Endothelial cell of umbilical vein (primary cell): ENCODE measurements around the gene SRRM4. TPM values are rescaled to one million over a fixed set of nuclear protein-coding genes. Genes with fewer than 3 reads are reported as not detected.

Source experiments
- BruUV-seq: library from RNA; stranded (reverse); fragments of 400-500 nt; replicated peaks from 2 replicates; lab custom pipeline; 2021; lab: Mats Ljungman, UMichigan
- CTCF ChIA-PET: fragments of 300-600, 350-600 bp; sonication (Branson Sonifier 250); formaldehyde crosslinking; loops from one replicate; lab custom pipeline; 2021; ENCODE audit warnings: antibody characterized with exemption, inconsistent platforms; lab: Charles Lee
- POLR2A ChIA-PET: fragments of 300-600, 350-600 bp; sonication (Branson Sonifier 250); formaldehyde crosslinking; loops from one replicate; lab custom pipeline; 2021; ENCODE audit warnings: antibody characterized with exemption, inconsistent platforms; lab: Charles Lee
- DNase-seq: peaks from one replicate; pipeline ENCODE4 v3.0.0-alpha.2; 2011; ENCODE audit warnings: low read depth, low spot score
- FAIRE-seq: peaks from 2 replicates; lab custom pipeline; 2011; peaks lifted over from hg19 to GRCh38; lab: Jason Lieb, UNC
- H2AFZ ChIP-seq: 2 replicates; pipeline ENCODE4 v1.6.0; 2012; ENCODE audit warnings: low read depth, low read length, control low read depth, inconsistent platforms
- H3K27ac ChIP-seq: 2 replicates; pipeline ENCODE4 v1.5.1; 2011; ENCODE audit warnings: low read depth, mild to moderate bottlenecking, control low read depth, low read length, moderate library complexity; ENCODE audit not compliant: insufficient read depth
- H3K27me3 ChIP-seq, 2 experiments: 2 replicates each; pipeline versions ENCODE4 v1.6.0 to v1.6.1; 2011; ENCODE audit warnings: low read length in 2 of 2, mixed read lengths in 1 of 2; ENCODE audit not compliant: control insufficient read depth in 2 of 2, insufficient read depth in 2 of 2
- H3K36me3 ChIP-seq, 2 experiments: 2 replicates in 1 of 2; 3 replicates in 1 of 2; pipeline ENCODE4 v1.5.1; 2011; ENCODE audit warnings: low read length in 2 of 2, mild to moderate bottlenecking in 1 of 2, moderate library complexity in 1 of 2; ENCODE audit not compliant: control insufficient read depth in 2 of 2, insufficient read depth in 2 of 2; ENCODE audit errors: extremely low read depth in 1 of 2
- H3K4me1 ChIP-seq: 3 replicates; pipeline ENCODE4 v1.5.1; 2011; ENCODE audit warnings: mild to moderate bottlenecking, low read length; ENCODE audit not compliant: control insufficient read depth, insufficient read depth; ENCODE audit errors: extremely low read depth
- H3K4me2 ChIP-seq: 2 replicates; pipeline ENCODE4 v1.6.1; 2011; ENCODE audit warnings: low read length, control low read depth, mixed read lengths; ENCODE audit not compliant: insufficient read depth
- H3K4me3 ChIP-seq, 3 experiments: fragments of 200-600 bp in 1 of 3; sonication (generic), shearing (Covaris generic) in 1 of 3; replicated peaks in 1 of 3; 2 replicates each; pipeline ENCODE4 v1.5.1; 2011 to 2016; ENCODE audit warnings: control low read depth in 3 of 3, low read length in 3 of 3, mild to moderate bottlenecking in 2 of 3, inconsistent platforms in 1 of 3, low read depth in 1 of 3, moderate library complexity in 1 of 3; ENCODE audit not compliant: insufficient read depth in 1 of 3
- H3K79me2 ChIP-seq: 2 replicates; pipeline ENCODE4 v1.6.0; 2012; ENCODE audit warnings: low read length, inconsistent platforms; ENCODE audit not compliant: control insufficient read depth, insufficient read depth
- H3K9ac ChIP-seq: replicated peaks from 2 replicates; pipeline ENCODE3; 2011; ENCODE audit warnings: low read length, control low read depth; ENCODE audit not compliant: insufficient read depth; ENCODE audit errors: extremely low read depth
- H3K9me1 ChIP-seq: replicated peaks from 3 replicates; pipeline ENCODE4 v1.6.0; 2011; ENCODE audit warnings: mild to moderate bottlenecking, low read length; ENCODE audit not compliant: control insufficient read depth, insufficient read depth; ENCODE audit errors: extremely low read depth
- H3K9me3 ChIP-seq: replicated peaks from 2 replicates; pipeline ENCODE4 v1.5.1; 2012; ENCODE audit warnings: low read length, inconsistent platforms; ENCODE audit not compliant: control insufficient read depth, insufficient read depth
- H4K20me1 ChIP-seq: replicated peaks from 2 replicates; pipeline ENCODE3; 2011; ENCODE audit warnings: mild to moderate bottlenecking, low read length; ENCODE audit not compliant: control insufficient read depth, insufficient read depth; ENCODE audit errors: extremely low read depth
- CTCF ChIP-seq, 2 donors: IDR thresholded peaks; 1 replicate in 1 of 2; 2 replicates in 1 of 2; pipeline ENCODE4 v1.5.1; 2011; ENCODE audit warnings: low read length in 2 of 2, mild to moderate bottlenecking in 2 of 2, moderate library complexity in 2 of 2, control low read depth in 1 of 2, inconsistent platforms in 1 of 2, low read depth in 1 of 2; ENCODE audit not compliant: insufficient read depth in 1 of 2; ENCODE audit errors: extremely low read depth in 1 of 2
- EZH2 ChIP-seq: IDR thresholded peaks from 2 replicates; pipeline ENCODE4 v1.6.1; 2012; ENCODE audit warnings: borderline replicate concordance, low read depth, mild to moderate bottlenecking, moderate library complexity, low read length, inconsistent platforms; ENCODE audit not compliant: severe bottlenecking
- FOS ChIP-seq: IDR thresholded peaks from 2 replicates; pipeline ENCODE4 v1.6.1; 2011; ENCODE audit warnings: mild to moderate bottlenecking, low read length, moderate library complexity, borderline replicate concordance; ENCODE audit not compliant: insufficient read depth
- GATA2 ChIP-seq: IDR thresholded peaks from 2 replicates; pipeline ENCODE4 v1.7.0; 2011; ENCODE audit warnings: low read depth, mild to moderate bottlenecking, moderate library complexity, mixed read lengths, low read length; ENCODE audit not compliant: insufficient read length, insufficient read depth
- JUN ChIP-seq: IDR thresholded peaks from 2 replicates; pipeline ENCODE4 v1.6.1; 2011; ENCODE audit warnings: borderline replicate concordance, low read depth; ENCODE audit not compliant: insufficient read length, insufficient read depth
- MAX ChIP-seq: IDR thresholded peaks from 2 replicates; pipeline ENCODE4 v1.6.1; 2011; ENCODE audit not compliant: insufficient read depth, insufficient read length
- MYC ChIP-seq: IDR thresholded peaks from one replicate; pipeline ENCODE4 v1.6.1; 2011; ENCODE audit warnings: mild to moderate bottlenecking, low read depth, low read length
- POLR2A ChIP-seq: IDR thresholded peaks from 2 replicates; pipeline ENCODE4 v1.6.1; 2012; ENCODE audit warnings: low read depth, mild to moderate bottlenecking, control low read depth, low read length
- POLR2AphosphoS5 ChIP-seq: IDR thresholded peaks from 2 replicates; pipeline ENCODE4 v1.6.1; 2012; ENCODE audit warnings: low read depth, mild to moderate bottlenecking, control low read depth, low read length, moderate library complexity; ENCODE audit not compliant: insufficient read depth
- dilution Hi-C: fragments of 300-500 bp; cut with MboI; formaldehyde crosslinking; loops from one replicate; pipeline ENCODE4 v1.15.0; 2019; ENCODE audit warnings: low sequenced_read_pairs; ENCODE audit not compliant: extremely low pct_ligation_motif_present
- intact Hi-C: fragments of 100-400 bp; cut with micrococcal nuclease; formaldehyde crosslinking; loops from one replicate; pipeline ENCODE4 v1.10.0; 2022
- polyA plus RNA-seq, 4 experiments: library from polyadenylated mRNA; depleted of rRNA in 3 of 4; stranded (reverse) in 3 of 4; unstranded in 1 of 4; fragments of >200 nt; gene quantifications; 2 replicates each; pipeline versions ENCODE4 v1.2.1 to v1.2.3, GENCODE V29; 2011 to 2012; ENCODE audit warnings: missing spikeins in 1 of 4
- total RNA-seq: library from RNA; stranded (reverse); gene quantifications from 2 replicates; pipeline ENCODE4 v1.2.3, GENCODE V29; 2021

The SRRM4 gene
- total and polyA plus RNA-seq, 2 donors (not counting 3 experiments of a cell fraction or from before 2014, with no cell fraction given): not detected

GRCh38 chr12:119157528-119157927 is 176.2 kb downstream of the SRRM4 start:
- ChIA-PET CTCF (no interaction called here), POLR2A (no interaction called here)
- TF ChIP-seq MAX (no peak), POLR2AphosphoS5 (no peak), EZH2 (no peak), CTCF (IDR thresholded peaks at IDR 0.05; ENCODE audit: extremely low read depth in 1 of 2, insufficient read depth in 1 of 2, low read depth in 1 of 2, low read length in 2 of 2) (no peak), GATA2 (no peak), FOS (no peak), POLR2A (no peak), JUN (no peak), MYC (no peak)
- H3K27ac ChIP-seq: no peak overlapping the region
- H3K36me3 ChIP-seq: no peaks in the 10 kb centered on the region
- H4K20me1 ChIP-seq: no peaks in the 10 kb centered on the region
- H3K27me3 ChIP-seq: no peaks in the 10 kb centered on the region
- FAIRE-seq (no peak), DNase-seq (no peak)
- no peak overlapping the region for H2AFZ ChIP-seq
- intact Hi-C loops: no loop called here
- no peaks in the 10 kb centered on the region for H3K9me3 ChIP-seq
- no peaks in the 10 kb centered on the region for H3K9me1 ChIP-seq
- no peak overlapping the region for H3K4me3 ChIP-seq
- no peak overlapping the region for H3K9ac ChIP-seq
- H3K4me1 ChIP-seq: no peaks in the 10 kb centered on the region
- no peaks in the 10 kb centered on the region for H3K79me2 ChIP-seq
- BruUV-seq: no TSS peak
- no peak overlapping the region for H3K4me2 ChIP-seq
- dilution Hi-C loops: no loop called here
